ENCODE results near the gene TMEM213.

- TF ChIP-seq CTCF (IDR thresholded peaks at IDR 0.05) (no peak), POLR2A (IDR thresholded peaks at IDR 0.05) (no peak)
Observed at GRCh38 chr7:138887085-138887710, 89.4 kb downstream of the TMEM213 start.
